Measurements from ENCODE around the gene TTC36. TPM values are rescaled to one million over a fixed set of nuclear protein-coding genes. Genes with fewer than 3 reads are reported as not detected.

Gene TTC36
- total and polyA plus RNA-seq, 2 of the 13 experiments (the other 11 are each of a cell fraction or from before 2014, with no cell fraction given), result 0.13 to 0.40 TPM

- TF ChIP-seq DMTF1 (CRISPR knock-in tag; IDR thresholded peaks at IDR 0.05) (no peak), PRPF4 (IDR thresholded peaks at IDR 0.05; ENCODE audit: low read depth, low read length, poor library complexity, severe bottlenecking) (no peak), ARNT2 (CRISPR knock-in tag; IDR thresholded peaks at IDR 0.05; ENCODE audit: low read depth) (0 out of 2 replicates have a peak, but pooled peaks have one; percentile 1), ZNF644 (CRISPR knock-in tag; IDR thresholded peaks at IDR 0.05; ENCODE audit: low read depth) (no peak), ETS1 (CRISPR knock-in tag; IDR thresholded peaks at IDR 0.05) (no peak), ZNF891 (CRISPR knock-in tag; IDR thresholded peaks at IDR 0.05) (peak; percentile 28; the same call in 1 of the 2 replicates), ARID2 (CRISPR knock-in tag; IDR thresholded peaks at IDR 0.05; ENCODE audit: borderline replicate concordance) (0 out of 2 replicates have a peak, but pooled peaks have one; percentile 11), HNF4A (CRISPR knock-in tag; IDR thresholded peaks at IDR 0.05) (peak; percentile 29; the same call in 1 of the 2 replicates), RELA (CRISPR knock-in tag; IDR thresholded peaks at IDR 0.05) (0 out of 2 replicates have a peak, but pooled peaks have one; percentile 45), ZBTB40 (IDR thresholded peaks at IDR 0.05) (no peak), ZBTB40 (CRISPR knock-in tag; IDR thresholded peaks at IDR 0.05) (no peak), KLF11 (CRISPR knock-in tag; IDR thresholded peaks at IDR 0.05) (0 out of 2 replicates have a peak, but pooled peaks have one; percentile 3), EED (CRISPR knock-in tag; IDR thresholded peaks at IDR 0.05) (no peak), ZNF567 (CRISPR knock-in tag; IDR thresholded peaks at IDR 0.05; ENCODE audit: borderline replicate concordance) (no peak), ZNF589 (CRISPR knock-in tag; conservative IDR thresholded peaks at IDR 0.05) (no peak), ZNF414 (CRISPR knock-in tag; IDR thresholded peaks at IDR 0.05) (no peak), ZNF629 (CRISPR knock-in tag; conservative IDR thresholded peaks at IDR 0.05) (peak; percentile 92)
These were observed 3.0 kb downstream of the TTC36 start (continued) for GRCh38 chr11:118530180-118530682.

All from HepG2 (cell line).